ENCODE data around the gene CELA2A. TPM values are rescaled to one million over a fixed set of nuclear protein-coding genes. Genes with fewer than 3 reads are reported as not detected.

The CELA2A gene
- total RNA-seq, 1 donor = not detected

- TF ChIP-seq, protein P1, sequence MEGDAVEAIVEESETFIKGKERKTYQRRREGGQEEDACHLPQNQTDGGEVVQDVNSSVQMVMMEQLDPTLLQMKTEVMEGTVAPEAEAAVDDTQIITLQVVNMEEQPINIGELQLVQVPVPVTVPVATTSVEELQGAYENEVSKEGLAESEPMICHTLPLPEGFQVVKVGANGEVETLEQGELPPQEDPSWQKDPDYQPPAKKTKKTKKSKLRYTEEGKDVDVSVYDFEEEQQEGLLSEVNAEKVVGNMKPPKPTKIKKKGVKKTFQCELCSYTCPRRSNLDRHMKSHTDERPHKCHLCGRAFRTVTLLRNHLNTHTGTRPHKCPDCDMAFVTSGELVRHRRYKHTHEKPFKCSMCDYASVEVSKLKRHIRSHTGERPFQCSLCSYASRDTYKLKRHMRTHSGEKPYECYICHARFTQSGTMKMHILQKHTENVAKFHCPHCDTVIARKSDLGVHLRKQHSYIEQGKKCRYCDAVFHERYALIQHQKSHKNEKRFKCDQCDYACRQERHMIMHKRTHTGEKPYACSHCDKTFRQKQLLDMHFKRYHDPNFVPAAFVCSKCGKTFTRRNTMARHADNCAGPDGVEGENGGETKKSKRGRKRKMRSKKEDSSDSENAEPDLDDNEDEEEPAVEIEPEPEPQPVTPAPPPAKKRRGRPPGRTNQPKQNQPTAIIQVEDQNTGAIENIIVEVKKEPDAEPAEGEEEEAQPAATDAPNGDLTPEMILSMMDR (IDR thresholded peaks at IDR 0.05; ENCODE audit: insufficient read depth, low read length) = no peak
- no peak for DNase-seq (ENCODE audit: low read depth)
- H3K4me3 ChIP-seq (ENCODE audit: low read depth, low read length) = no peak overlapping the region
These were observed 11.8 kb upstream of the CELA2A start for GRCh38 chr1:15444468-15445389.

DNA sequence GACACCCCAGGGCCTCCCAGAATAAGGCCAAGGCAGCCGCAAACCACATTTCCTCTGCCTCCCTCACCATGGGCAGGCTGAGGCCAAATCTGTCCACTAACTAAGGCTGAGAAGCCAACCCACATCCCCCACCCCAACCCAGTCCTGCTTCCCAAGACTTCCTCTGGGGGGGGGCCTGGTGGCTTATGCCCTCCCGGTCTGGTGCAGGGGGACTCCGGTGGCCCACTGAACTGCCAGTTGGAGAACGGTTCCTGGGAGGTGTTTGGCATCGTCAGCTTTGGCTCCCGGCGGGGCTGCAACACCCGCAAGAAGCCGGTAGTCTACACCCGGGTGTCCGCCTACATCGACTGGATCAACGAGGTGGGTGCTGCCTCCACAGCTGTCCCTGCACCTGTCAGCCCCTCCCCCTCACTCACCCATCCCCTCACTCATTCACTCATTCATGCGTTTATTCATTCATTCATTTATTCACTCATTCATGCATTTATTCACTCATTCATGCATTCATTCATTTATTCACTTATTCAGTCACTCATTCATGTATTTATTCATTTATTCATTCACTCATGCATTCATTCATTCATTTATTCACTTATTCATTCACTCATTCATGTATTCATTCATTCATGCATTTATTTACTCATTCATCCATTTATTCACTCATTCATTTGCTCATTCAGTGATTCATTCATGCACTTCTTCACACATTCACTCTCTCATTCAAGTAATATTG, 11.0 kb upstream of the CELA2A start:
- DNase-seq (ENCODE audit: low read depth) = no peak
- TF ChIP-seq, protein P1 (IDR thresholded peaks at IDR 0.05; ENCODE audit: insufficient read depth, low read length) = no peak
- no peak overlapping the region for H3K4me3 ChIP-seq (ENCODE audit: low read depth, low read length)

DNA sequence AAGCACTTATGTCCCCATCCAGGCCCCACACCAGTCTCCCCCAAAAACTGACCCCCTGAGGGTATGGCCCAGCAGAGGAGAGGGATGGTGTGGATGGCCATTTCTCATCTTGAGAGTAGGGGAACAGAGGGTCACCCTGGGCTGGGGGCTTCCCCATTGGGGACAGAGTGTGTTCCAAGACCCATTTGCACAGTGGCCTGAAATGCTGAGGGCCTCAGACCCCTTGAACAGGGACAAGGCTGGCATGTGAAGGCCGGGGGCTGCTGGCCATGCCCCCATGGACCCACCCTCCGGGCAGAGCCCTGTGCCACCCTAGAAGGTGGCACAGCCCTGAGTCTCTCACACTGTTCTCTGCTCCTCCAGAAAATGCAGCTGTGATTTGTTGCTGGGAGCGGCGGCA, 10.3 kb upstream of the CELA2A start:
- DNase-seq (ENCODE audit: low read depth) = no peak
- TF ChIP-seq, protein P1 (IDR thresholded peaks at IDR 0.05; ENCODE audit: insufficient read depth, low read length) = no peak
- no peak overlapping the region for H3K4me3 ChIP-seq (ENCODE audit: low read depth, low read length)

DNA sequence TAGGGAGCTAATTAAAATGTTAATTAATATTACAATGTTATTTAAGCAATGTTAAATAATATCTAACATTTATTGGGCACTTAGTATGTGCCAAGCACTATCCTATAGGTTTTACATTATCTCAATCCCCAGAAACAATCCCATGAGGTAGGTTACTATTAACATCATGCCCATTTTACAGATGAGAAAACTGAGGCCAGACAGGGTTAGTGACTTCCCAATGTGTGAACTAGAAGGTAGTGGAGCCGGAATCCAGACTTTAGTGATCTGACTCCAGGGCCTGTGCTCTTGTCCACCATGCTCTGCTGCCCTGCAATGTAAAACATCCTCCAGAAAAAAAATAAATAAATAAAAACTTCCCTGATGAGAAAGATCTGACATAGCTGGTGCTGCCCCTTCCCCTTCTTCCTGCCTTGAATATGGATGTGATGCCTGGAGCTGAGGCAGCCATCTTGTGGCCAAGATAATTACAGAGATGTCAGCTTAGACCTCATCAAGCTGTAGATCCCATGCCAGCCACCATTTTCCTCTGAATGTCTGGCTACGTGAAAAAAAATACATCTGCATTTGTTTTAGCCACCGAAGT, 7.6 kb upstream of the CELA2A start:
- TF ChIP-seq, protein P1 (IDR thresholded peaks at IDR 0.05; ENCODE audit: insufficient read depth, low read length) = no peak
- DNase-seq (ENCODE audit: low read depth) = no peak
- H3K4me3 ChIP-seq (ENCODE audit: low read depth, low read length) = no peak overlapping the region

DNA sequence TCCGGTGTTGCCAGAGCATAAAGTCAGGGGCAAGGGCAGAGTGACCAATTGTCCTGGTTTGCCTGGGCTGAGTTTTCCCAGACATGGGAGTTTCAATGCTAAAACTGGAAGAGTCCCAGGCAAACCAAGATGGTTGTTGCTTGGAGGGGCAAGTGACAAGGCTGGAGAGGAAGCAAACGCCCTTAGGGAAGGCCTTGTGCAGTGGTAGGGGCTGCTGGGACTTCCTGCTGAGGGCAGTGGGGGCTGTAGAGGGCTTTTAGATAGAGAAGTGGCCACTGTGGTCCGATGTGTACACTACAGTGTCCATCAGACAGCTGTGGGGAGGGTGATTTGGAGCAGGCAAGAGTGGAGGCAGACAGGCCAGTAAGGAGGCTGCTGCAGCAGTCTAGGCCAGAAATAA, 7.0 kb upstream of the CELA2A start:
- DNase-seq (ENCODE audit: low read depth) = no peak
- TF ChIP-seq, protein P1 (IDR thresholded peaks at IDR 0.05; ENCODE audit: insufficient read depth, low read length) = no peak
- H3K4me3 ChIP-seq (ENCODE audit: low read depth, low read length) = no peak overlapping the region

DNA sequence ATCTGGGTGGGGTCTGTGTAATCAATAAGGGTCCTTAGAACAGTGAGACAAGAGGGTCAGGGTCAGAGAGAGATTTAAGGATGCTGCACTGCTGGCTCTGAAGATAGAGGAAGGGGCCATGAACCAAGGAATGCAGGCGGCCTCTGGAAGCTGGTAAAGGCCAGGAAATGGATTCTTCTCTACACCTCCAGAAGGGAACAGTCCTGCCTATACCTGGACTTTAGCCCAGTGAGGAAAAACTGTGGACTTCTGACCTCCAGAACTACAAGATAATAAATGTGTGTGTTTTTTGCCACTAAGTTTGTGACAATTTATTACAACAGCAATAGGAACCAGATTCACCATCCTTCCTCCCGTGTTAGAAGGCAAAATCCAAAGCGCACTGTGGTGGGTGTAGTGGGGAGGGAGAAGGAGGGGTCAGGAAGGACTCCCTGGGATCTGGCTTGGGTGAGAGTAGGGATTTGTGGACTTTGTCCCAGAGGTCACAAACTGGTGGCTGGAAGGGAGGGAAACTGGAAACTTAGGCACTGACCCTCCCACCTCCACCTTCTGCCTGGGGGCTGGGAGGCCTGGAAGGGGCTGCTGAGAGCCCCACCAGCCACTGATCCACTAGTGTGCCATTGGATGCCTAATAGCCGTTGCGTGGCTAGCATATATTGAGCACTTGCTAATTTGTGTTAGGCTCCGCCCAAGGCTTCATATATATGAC, 5.4 kb upstream of the CELA2A start:
- TF ChIP-seq, protein P1 (IDR thresholded peaks at IDR 0.05; ENCODE audit: insufficient read depth, low read length) = no peak
- H3K4me3 ChIP-seq (ENCODE audit: low read depth, low read length) = no peak overlapping the region
- no peak for DNase-seq (ENCODE audit: low read depth)
